Spleen (tissue), 11 donors: Measurements from ENCODE around the gene C19orf25. TPM values are rescaled to one million over a fixed set of nuclear protein-coding genes. Genes with fewer than 3 reads are reported as not detected.

Source experiments
- DNase-seq: peaks from one replicate; pipeline ENCODE4 v3.0.0-alpha.2; 2020
- H3K27ac ChIP-seq, 8 donors: fragments of 200-600 bp; sonication (generic) in 7 of 8; 1 replicate in 4 of 8; 2 replicates in 4 of 8; pipeline versions ENCODE4 v1.5.0 to v1.8.0; 2016 to 2021; ENCODE audit warnings: inconsistent platforms in 4 of 8, mild to moderate bottlenecking in 4 of 8, moderate library complexity in 1 of 8
- H3K27me3 ChIP-seq, 7 donors: fragments of 200-600 bp; sonication (generic) in 6 of 7; replicated peaks in 1 of 7; 1 replicate in 4 of 7; 2 replicates in 3 of 7; pipeline versions ENCODE4 v1.5.0 to v1.8.0; 2016 to 2021; ENCODE audit warnings: inconsistent platforms in 3 of 7, mild to moderate bottlenecking in 1 of 7
- H3K36me3 ChIP-seq, 6 donors: fragments of 200-600 bp; sonication (generic) in 5 of 6; 1 replicate in 4 of 6; 2 replicates in 2 of 6; pipeline versions ENCODE4 v1.5.0 to v1.8.0; 2016 to 2021; ENCODE audit warnings: inconsistent platforms in 2 of 6
- H3K4me1 ChIP-seq, 6 donors: fragments of 200-600 bp; sonication (generic) in 5 of 6; 1 replicate in 3 of 6; 2 replicates in 3 of 6; pipeline versions ENCODE4 v1.5.0 to v1.8.0; 2016 to 2021; ENCODE audit warnings: inconsistent platforms in 3 of 6
- H3K4me3 ChIP-seq, 8 donors: fragments of 200-600 bp; sonication (generic) in 7 of 8; 1 replicate in 4 of 8; 2 replicates in 4 of 8; pipeline versions ENCODE4 v1.5.0 to v1.8.0; 2016 to 2021; ENCODE audit warnings: inconsistent platforms in 4 of 8, mild to moderate bottlenecking in 4 of 8, moderate library complexity in 2 of 8
- H3K9me3 ChIP-seq, 8 donors: fragments of 200-600 bp; sonication (generic) in 7 of 8; 1 replicate in 4 of 8; 2 replicates in 4 of 8; pipeline versions ENCODE4 v1.5.0 to v1.8.0; 2016 to 2021; ENCODE audit warnings: inconsistent platforms in 4 of 8
- POLR2A ChIP-seq, 3 donors: fragments of 450-650 bp; IDR thresholded peaks; one replicate each; pipeline ENCODE4 v1.5.1; 2017; ENCODE audit warnings: antibody characterized with exemption in 3 of 3, mild to moderate bottlenecking in 1 of 3
- POLR2AphosphoS5 ChIP-seq, 3 donors: sonication (generic); formaldehyde crosslinking; IDR thresholded peaks; one replicate each; pipeline ENCODE4 v1.5.1; 2017; ENCODE audit warnings: antibody characterized with exemption in 3 of 3
- WGBS, 5 donors: extraction: QIAGEN DNeasy Blood & Tissue Kit in 3 of 5; methylation state at CpG; one replicate each; pipeline versions ENCODE4 v1.1.5 to v1.1.7; 2013 to 2018; 5-methylcytosine and 5-hydroxymethylcytosine counted together
- intact Hi-C: fragments of 100-400 bp; cut with DNase I; formaldehyde crosslinking; loops from one replicate; pipeline ENCODE4 v1.15.0; 2023; ENCODE audit warnings: low total_unique reads
- polyA plus RNA-seq, 3 donors: library from polyadenylated mRNA; stranded (reverse); fragments of 200-250 nt; gene quantifications; one replicate each; pipeline ENCODE4 v1.2.1, GENCODE V29; 2013
- total RNA-seq, 7 donors: library from RNA; depleted of rRNA in 3 of 7; stranded (reverse); fragments of >200 nt in 3 of 7; fragmentation: NEBNext Ultra II Directional in 4 of 7; extraction: Animal tissue kit (Norgen Biotek cat#: 25700) in 4 of 7; gene quantifications; one replicate each; pipeline versions ENCODE4 v1.1.0 to v1.2.1, GENCODE V29; 2016 to 2021
- TF ChIP-seq, protein P1 (sequence below), 11 experiments: fragments of 200-600 bp in 7 of 11; fragments of 450-650 bp in 4 of 11; sonication (generic) in 4 of 11; IDR thresholded peaks in 8 of 11; conservative IDR thresholded peaks in 3 of 11; 1 replicate in 7 of 11; 2 replicates in 4 of 11; pipeline versions ENCODE4 v1.4.0 to v1.8.0; 2016 to 2021; ENCODE audit warnings: antibody characterized with exemption in 11 of 11, inconsistent platforms in 4 of 11, mild to moderate bottlenecking in 1 of 11
- donor health status: healthy with polysubstance abuse.
- donor health status: DM: no; HTN: no; CAD: no; lungs with moderate emphysema.
- donor health status: DM: no; HTN: no; CAD: no.
- donor health status: Bipolar disorder and iron deficiency.
- donor health status: healthy.
- donor health status: DM: no; HTN: no; CAD: no.
- donor health status: DM: yes; HTN: yes; CAD: no.

C19orf25 gene
- total and polyA plus RNA-seq, 10 donors: 24.7 to 56.6 (median 39.5) TPM

DNA sequence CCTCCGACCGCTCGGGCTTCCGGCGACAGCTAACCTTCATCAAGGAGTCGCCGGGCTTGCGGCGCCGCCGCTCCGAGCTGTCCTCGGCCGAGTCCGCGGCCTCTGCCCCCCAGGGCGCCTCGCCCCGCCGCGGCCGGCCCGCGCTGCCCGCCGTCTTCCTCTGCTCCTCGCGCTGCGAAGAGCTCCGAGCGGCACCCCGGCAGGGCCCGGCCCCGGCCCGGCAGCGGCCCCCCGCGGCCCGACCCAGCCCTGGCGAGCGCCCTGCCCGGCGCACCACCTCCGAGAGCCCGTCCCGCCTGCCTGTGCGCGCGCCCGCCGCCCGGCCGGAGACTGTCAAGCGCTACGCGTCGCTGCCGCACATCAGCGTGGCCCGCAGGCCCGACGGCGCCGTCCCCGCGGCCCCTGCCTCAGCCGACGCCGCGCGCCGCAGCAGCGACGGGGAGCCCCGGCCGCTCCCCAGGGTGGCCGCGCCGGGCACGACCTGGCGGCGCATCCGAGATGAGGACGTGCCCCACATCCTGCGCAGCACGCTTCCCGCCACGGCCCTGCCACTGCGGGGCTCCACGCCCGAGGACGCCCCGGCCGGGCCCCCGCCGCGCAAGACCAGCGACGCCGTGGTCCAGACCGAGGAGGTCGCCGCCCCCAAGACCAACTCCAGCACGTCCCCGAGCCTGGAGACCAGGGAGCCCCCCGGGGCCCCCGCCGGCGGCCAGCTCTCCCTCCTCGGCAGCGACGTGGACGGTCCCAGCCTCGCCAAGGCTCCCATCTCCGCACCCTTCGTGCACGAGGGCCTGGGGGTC lies 9.6 kb downstream of the C19orf25 start:
- DNase-seq: peak; percentile 78
- no peaks in the 10 kb centered on the region for H3K9me3 ChIP-seq
- peaks cover 21 to 97% (median 82%) of the 10 kb centered on the region in 7 donors for H3K27me3 ChIP-seq
- peaks cover 50 to 95% (median 74%) of the 10 kb centered on the region in 6 donors for H3K4me1 ChIP-seq
- no peak for TF ChIP-seq POLR2AphosphoS5 (IDR thresholded peaks at IDR 0.05)
- TF ChIP-seq, protein P1, sequence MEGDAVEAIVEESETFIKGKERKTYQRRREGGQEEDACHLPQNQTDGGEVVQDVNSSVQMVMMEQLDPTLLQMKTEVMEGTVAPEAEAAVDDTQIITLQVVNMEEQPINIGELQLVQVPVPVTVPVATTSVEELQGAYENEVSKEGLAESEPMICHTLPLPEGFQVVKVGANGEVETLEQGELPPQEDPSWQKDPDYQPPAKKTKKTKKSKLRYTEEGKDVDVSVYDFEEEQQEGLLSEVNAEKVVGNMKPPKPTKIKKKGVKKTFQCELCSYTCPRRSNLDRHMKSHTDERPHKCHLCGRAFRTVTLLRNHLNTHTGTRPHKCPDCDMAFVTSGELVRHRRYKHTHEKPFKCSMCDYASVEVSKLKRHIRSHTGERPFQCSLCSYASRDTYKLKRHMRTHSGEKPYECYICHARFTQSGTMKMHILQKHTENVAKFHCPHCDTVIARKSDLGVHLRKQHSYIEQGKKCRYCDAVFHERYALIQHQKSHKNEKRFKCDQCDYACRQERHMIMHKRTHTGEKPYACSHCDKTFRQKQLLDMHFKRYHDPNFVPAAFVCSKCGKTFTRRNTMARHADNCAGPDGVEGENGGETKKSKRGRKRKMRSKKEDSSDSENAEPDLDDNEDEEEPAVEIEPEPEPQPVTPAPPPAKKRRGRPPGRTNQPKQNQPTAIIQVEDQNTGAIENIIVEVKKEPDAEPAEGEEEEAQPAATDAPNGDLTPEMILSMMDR (IDR thresholded peaks at IDR 0.05 in 8 of 11, conservative IDR thresholded peaks at IDR 0.05 in 3 of 11): no peak
- TF ChIP-seq POLR2A (IDR thresholded peaks at IDR 0.05): no peak
- peaks cover 0 to 23% (median 5%) of the 10 kb centered on the region in 6 donors for H3K36me3 ChIP-seq
- H3K4me3 ChIP-seq: peak overlapping the region; percentile 18 to 72 (median 46)
- WGBS, 5 donors: 1 to 4% (median 2%) methylated on average over 9 to 117 of the region's 117 CpGs
- intact Hi-C loops: no loop called here
- no peak overlapping the region for H3K27ac ChIP-seq

DNA sequence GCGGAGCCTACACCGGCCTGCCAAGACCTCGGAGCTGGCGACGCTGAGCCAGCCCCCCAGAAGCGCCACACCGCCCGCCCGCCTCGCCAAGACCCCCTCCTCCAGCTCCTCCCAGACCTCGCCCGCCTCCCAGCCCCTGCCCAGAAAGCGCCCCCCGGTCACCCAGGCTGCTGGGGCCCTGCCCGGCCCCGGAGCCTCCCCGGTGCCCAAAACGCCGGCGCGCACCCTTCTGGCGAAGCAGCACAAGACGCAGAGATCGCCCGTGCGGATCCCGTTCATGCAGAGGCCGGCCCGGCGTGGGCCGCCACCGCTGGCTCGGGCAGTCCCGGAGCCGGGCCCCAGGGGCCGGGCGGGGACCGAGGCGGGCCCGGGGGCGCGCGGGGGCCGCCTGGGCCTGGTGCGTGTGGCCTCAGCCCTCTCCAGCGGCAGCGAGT lies 10.2 kb downstream of the C19orf25 start:
- H3K4me1 ChIP-seq: peaks cover 50 to 89% (median 74%) of the 10 kb centered on the region in 6 donors
- H3K27me3 ChIP-seq: peaks cover 21 to 96% (median 82%) of the 10 kb centered on the region in 7 donors
- no peak overlapping the region for H3K27ac ChIP-seq
- peak overlapping the region in 7 of 8 donors; percentile 4 to 72 (median 43) for H3K4me3 ChIP-seq
- H3K9me3 ChIP-seq: no peaks in the 10 kb centered on the region
- TF ChIP-seq, protein P1 (IDR thresholded peaks at IDR 0.05 in 8 of 11, conservative IDR thresholded peaks at IDR 0.05 in 3 of 11): no peak
- TF ChIP-seq POLR2AphosphoS5 (IDR thresholded peaks at IDR 0.05): no peak
- no peak for TF ChIP-seq POLR2A (IDR thresholded peaks at IDR 0.05)
- peaks cover 0 to 17% (median under 1%) of the 10 kb centered on the region in 6 donors for H3K36me3 ChIP-seq
- intact Hi-C loops: no loop called here
- 1 to 7% (median 4%) methylated on average over 15 to 47 of the region's 47 CpGs; no CpG with 5 or more reads in 1 of the 5 donors for WGBS, 5 donors
- DNase-seq: no peak

DNA sequence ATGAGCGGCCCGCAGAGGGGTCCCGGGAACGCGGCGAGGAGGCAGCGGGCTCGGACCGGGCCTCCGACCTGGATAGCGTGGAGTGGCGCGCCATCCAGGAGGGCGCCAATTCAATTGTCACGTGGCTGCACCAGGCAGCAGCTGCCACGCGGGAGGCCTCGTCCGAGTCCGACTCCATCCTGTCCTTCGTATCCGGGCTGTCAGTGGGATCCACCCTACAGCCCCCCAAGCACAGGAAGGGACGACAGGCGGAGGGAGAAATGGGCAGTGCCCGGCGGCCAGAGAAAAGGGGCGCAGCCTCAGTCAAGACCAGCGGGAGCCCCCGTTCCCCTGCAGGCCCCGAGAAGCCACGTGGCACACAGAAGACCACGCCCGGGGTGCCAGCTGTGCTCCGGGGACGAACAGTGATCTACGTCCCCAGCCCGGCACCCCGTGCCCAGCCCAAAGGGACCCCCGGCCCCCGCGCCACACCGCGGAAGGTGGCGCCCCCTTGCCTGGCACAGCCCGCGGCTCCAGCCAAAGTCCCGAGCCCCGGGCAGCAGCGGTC lies 10.7 kb downstream of the C19orf25 start:
- DNase-seq: no peak
- H3K4me1 ChIP-seq: peaks cover 50 to 84% (median 72%) of the 10 kb centered on the region in 6 donors
- intact Hi-C loops: no loop called here
- peak overlapping the region in 6 of 8 donors; percentile 4 to 72 (median 45) for H3K4me3 ChIP-seq
- H3K27me3 ChIP-seq: peaks cover 21 to 91% (median 82%) of the 10 kb centered on the region in 7 donors
- no peak overlapping the region for H3K27ac ChIP-seq
- H3K9me3 ChIP-seq: no peaks in the 10 kb centered on the region
- 2 to 11% (median 5%) methylated on average over 16 to 49 of the region's 49 CpGs for WGBS, 5 donors
- TF ChIP-seq, protein P1 (IDR thresholded peaks at IDR 0.05 in 8 of 11, conservative IDR thresholded peaks at IDR 0.05 in 3 of 11): no peak
- TF ChIP-seq POLR2AphosphoS5 (IDR thresholded peaks at IDR 0.05): peak in 1 of 3 donors; percentile 8
- TF ChIP-seq POLR2A (IDR thresholded peaks at IDR 0.05): no peak
- peaks cover 0 to 13% (median 0%) of the 10 kb centered on the region in 6 donors for H3K36me3 ChIP-seq
